ENCODE results near the gene ASTN2. TPM values are rescaled to one million over a fixed set of nuclear protein-coding genes. Genes with fewer than 3 reads are reported as not detected.

ASTN2 gene
- polyA plus RNA-seq, 1 donor from 2014 or later, result 6.8 TPM

DNA sequence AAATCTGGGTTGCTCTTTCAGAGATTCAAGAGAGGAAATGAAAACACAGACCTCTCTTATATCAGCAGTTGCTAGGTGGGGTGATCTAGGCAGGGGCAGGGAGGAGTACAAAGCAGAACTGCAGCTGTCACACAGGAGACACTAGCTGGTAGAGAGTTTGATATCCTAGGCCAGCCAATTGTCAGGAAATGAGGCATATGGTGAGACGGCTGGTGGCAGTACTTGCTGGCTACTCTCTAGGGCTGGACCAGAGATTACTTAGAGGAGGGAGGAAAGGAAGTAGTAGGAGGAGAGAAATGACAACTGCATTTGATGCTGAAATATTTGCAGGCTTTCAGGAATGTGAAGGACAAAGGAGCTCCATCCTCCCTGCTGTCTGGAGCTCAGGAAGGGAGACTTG is 614.0 kb downstream of the ASTN2 start:
- Histone ChIP-seq H3K9me3 (ENCODE audit: low read length) (no peaks in the 10 kb centered on the region), H3K27ac (ENCODE audit: low read length) (no peak overlapping the region), H4K20me1 (ENCODE audit: insufficient read depth) (no peaks in the 10 kb centered on the region), H2AFZ (ENCODE audit: low read depth, low read length) (no peak overlapping the region), H3K27me3 (ENCODE audit: insufficient read depth, low read depth, low read length) (no peaks in the 10 kb centered on the region), H3K4me2 (ENCODE audit: low read length) (no peak overlapping the region), H3K79me2 (replicated peaks; ENCODE audit: insufficient read depth, low read length) (no peaks in the 10 kb centered on the region), H3K9ac (ENCODE audit: low read length) (no peak overlapping the region), H3K4me3 (ENCODE audit: low read length) (no peak overlapping the region), H3K9me2 (ENCODE audit: insufficient read depth, low read length) (no peaks in the 10 kb centered on the region), H3K36me3 (ENCODE audit: insufficient read depth, low read length) (no peaks in the 10 kb centered on the region), H3F3A (ENCODE audit: insufficient read depth, low read length, poor library complexity, severe bottlenecking) (no peaks in the 10 kb centered on the region)
- no peak for TF ChIP-seq CTCF (IDR thresholded peaks at IDR 0.05; ENCODE audit: poor library complexity, severe bottlenecking)

- H3K27ac ChIP-seq (ENCODE audit: low read length), result no peak overlapping the region
- H4K20me1 ChIP-seq (ENCODE audit: insufficient read depth), result no peaks in the 10 kb centered on the region
- TF ChIP-seq MXI1 (conservative IDR thresholded peaks at IDR 0.05; ENCODE audit: poor library complexity, severe bottlenecking) (no peak), POLR2AphosphoS5 (IDR thresholded peaks at IDR 0.05) (no peak), CTCF (IDR thresholded peaks at IDR 0.05; ENCODE audit: poor library complexity, severe bottlenecking) (no peak), TAF1 (IDR thresholded peaks at IDR 0.05; ENCODE audit: low read depth) (no peak), RAD21 (conservative IDR thresholded peaks at IDR 0.05) (no peak), EZH2 (IDR thresholded peaks at IDR 0.05; ENCODE audit: borderline replicate concordance, insufficient read depth, low read length, poor library complexity, severe bottlenecking) (no peak), REST (IDR thresholded peaks at IDR 0.05; ENCODE audit: borderline replicate concordance) (no peak), EP300 (conservative IDR thresholded peaks at IDR 0.05; ENCODE audit: poor library complexity, severe bottlenecking) (no peak), SMC3 (conservative IDR thresholded peaks at IDR 0.05; ENCODE audit: poor library complexity) (no peak)
- H3F3A ChIP-seq (ENCODE audit: insufficient read depth, low read length, poor library complexity, severe bottlenecking), result no peaks in the 10 kb centered on the region
- no peak overlapping the region for H3K4me3 ChIP-seq (ENCODE audit: low read length)
- no peaks in the 10 kb centered on the region for H3K79me2 ChIP-seq (replicated peaks; ENCODE audit: insufficient read depth, low read length)
- no peak overlapping the region for H2AFZ ChIP-seq (ENCODE audit: low read depth, low read length)
- H3K9me2 ChIP-seq (ENCODE audit: insufficient read depth, low read length), result no peaks in the 10 kb centered on the region
- no peaks in the 10 kb centered on the region for H3K27me3 ChIP-seq (ENCODE audit: insufficient read depth, low read depth, low read length)
- no peaks in the 10 kb centered on the region for H3K9me3 ChIP-seq (ENCODE audit: low read length)
- H3K36me3 ChIP-seq (ENCODE audit: insufficient read depth, low read length), result no peaks in the 10 kb centered on the region
- no peak overlapping the region for H3K9ac ChIP-seq (ENCODE audit: low read length)
- no peak overlapping the region for H3K4me2 ChIP-seq (ENCODE audit: low read length)
Measured at GRCh38 chr9:116800074-116800473, 614.8 kb downstream of the ASTN2 start.
